Activated B cell treated with CpG ODN at 0.5 μM for 24 hours (primary cell): ENCODE data around the gene TRAPPC3. TPM values are rescaled to one million over a fixed set of nuclear protein-coding genes. Genes with fewer than 3 reads are reported as not detected.

Experiments used
- ATAC-seq: fragments of 200-7000 bp; cut with Tn5 transposase; one replicate; pipeline ENCODE4 v1.10.0; 2021; ENCODE audit warnings: low read depth, mild to moderate bottlenecking, moderate library complexity
- CTCF ChIA-PET: fragments of 350-600 bp; sonication (Branson Sonifier 250); formaldehyde crosslinking; loops from one replicate; lab custom pipeline; 2021; ENCODE audit warnings: antibody characterized with exemption; lab: Charles Lee
- POLR2A ChIA-PET: fragments of 350-600 bp; sonication (Branson Sonifier 250); formaldehyde crosslinking; loops from one replicate; lab custom pipeline; 2021; ENCODE audit warnings: antibody characterized with exemption; lab: Charles Lee
- DNase-seq: peaks from one replicate; pipeline ENCODE4 v3.0.0; 2022
- H3K27ac Mint-ChIP-seq: one replicate; pipeline ENCODE4 v1.8.0; 2020; ENCODE audit warnings: mixed read lengths
- H3K27me3 Mint-ChIP-seq: one replicate; pipeline ENCODE4 v1.8.0; 2021; ENCODE audit warnings: mixed read lengths
- H3K36me3 Mint-ChIP-seq: one replicate; pipeline ENCODE4 v1.8.0; 2021; ENCODE audit warnings: low read depth, mixed read lengths
- H3K4me1 Mint-ChIP-seq: one replicate; pipeline ENCODE4 v1.8.0; 2021; ENCODE audit warnings: mixed read lengths
- H3K4me3 Mint-ChIP-seq: one replicate; pipeline ENCODE4 v1.8.0; 2020; ENCODE audit warnings: mild to moderate bottlenecking, mixed read lengths
- H3K9me3 Mint-ChIP-seq: one replicate; pipeline ENCODE4 v1.8.0; 2020; ENCODE audit warnings: mixed read lengths
- CTCF ChIP-seq: fragments of 200-600 bp; IDR thresholded peaks from one replicate; pipeline ENCODE4 v1.8.0; 2022; ENCODE audit warnings: antibody characterized with exemption, mild to moderate bottlenecking
- intact Hi-C: fragments of 100-400 bp; cut with micrococcal nuclease; formaldehyde crosslinking; loops from one replicate; pipeline ENCODE4 v1.15.1; 2024
- total RNA-seq: library from RNA; stranded (reverse); gene quantifications from 2 replicates; pipeline ENCODE4 v1.2.3, GENCODE V29; 2022

Gene TRAPPC3
- total RNA-seq, 1 donor from 2014 or later: 48.5 TPM

GRCh38 chr1:36114371-36114770, 34.9 kb downstream of the TRAPPC3 start:
- H3K27ac Mint-ChIP-seq: no peak overlapping the region
- POLR2A ChIA-PET: no interaction called here

GRCh38 chr1:36112823-36113222, 36.5 kb downstream of the TRAPPC3 start:
- ChIA-PET CTCF (no interaction called here), POLR2A (no interaction called here)
- no peak overlapping the region for H3K4me3 Mint-ChIP-seq
- H3K27ac Mint-ChIP-seq: no peak overlapping the region
- no peaks in the 10 kb centered on the region for H3K27me3 Mint-ChIP-seq
- DNase-seq (no peak), ATAC-seq (no peak)
- H3K36me3 Mint-ChIP-seq: no peaks in the 10 kb centered on the region
- H3K9me3 Mint-ChIP-seq: no peaks in the 10 kb centered on the region
- no peak for TF ChIP-seq CTCF
- no peaks in the 10 kb centered on the region for H3K4me1 Mint-ChIP-seq
- intact Hi-C loops: no loop called here

More at GRCh38 chr1:36114371-36114770, 34.9 kb downstream of the TRAPPC3 start:
- no peak for TF ChIP-seq CTCF
- H3K4me1 Mint-ChIP-seq: no peaks in the 10 kb centered on the region
- DNase-seq (no peak), ATAC-seq (no peak)
- H3K4me3 Mint-ChIP-seq: no peak overlapping the region
- CTCF ChIA-PET: interaction anchor here (1.0 kb wide), 1 partner anchor 20 kb away, joined by 3 read pairs; no protein-coding TSS in a partner anchor
- no peaks in the 10 kb centered on the region for H3K36me3 Mint-ChIP-seq
- H3K27me3 Mint-ChIP-seq: no peaks in the 10 kb centered on the region
- H3K9me3 Mint-ChIP-seq: no peaks in the 10 kb centered on the region
- intact Hi-C loops: no loop called here

- H3K9me3 Mint-ChIP-seq: no peaks in the 10 kb centered on the region
- H3K36me3 Mint-ChIP-seq: no peaks in the 10 kb centered on the region
- intact Hi-C loops: no loop called here
- H3K27ac Mint-ChIP-seq: no peak overlapping the region
- CTCF ChIA-PET: no interaction called here
- POLR2A ChIA-PET: interaction anchor here (0.6 kb wide), 1 partner anchor 171 kb away, joined by 3 read pairs; no protein-coding TSS in a partner anchor
- no peak for ATAC-seq
- no peaks in the 10 kb centered on the region for H3K27me3 Mint-ChIP-seq
- H3K4me1 Mint-ChIP-seq: no peaks in the 10 kb centered on the region
- no peak for TF ChIP-seq CTCF
- no peak for DNase-seq
- H3K4me3 Mint-ChIP-seq: no peak overlapping the region
These were observed 38.1 kb downstream of the TRAPPC3 start for GRCh38 chr1:36111151-36111550.

- intact Hi-C loops: no loop called here
- CTCF ChIA-PET: no interaction called here
- no peaks in the 10 kb centered on the region for H3K27me3 Mint-ChIP-seq
- no peaks in the 10 kb centered on the region for H3K4me1 Mint-ChIP-seq
- DNase-seq: no peak
- no peak for TF ChIP-seq CTCF
- no peak overlapping the region for H3K4me3 Mint-ChIP-seq
- H3K36me3 Mint-ChIP-seq: no peaks in the 10 kb centered on the region
- no peak overlapping the region for H3K27ac Mint-ChIP-seq
- no peaks in the 10 kb centered on the region for H3K9me3 Mint-ChIP-seq
- ATAC-seq: no peak
- POLR2A ChIA-PET: interaction anchor here (0.6 kb wide), 1 partner anchor 501 kb away, joined by 3 read pairs; no protein-coding TSS in a partner anchor
These were observed 40.1 kb downstream of the TRAPPC3 start for GRCh38 chr1:36109041-36109679.

GRCh38 chr1:36108314-36108713, 41.0 kb downstream of the TRAPPC3 start:
- H3K27ac Mint-ChIP-seq: no peak overlapping the region
- intact Hi-C loops: no loop called here
- H3K4me3 Mint-ChIP-seq: no peak overlapping the region
- ChIA-PET POLR2A (no interaction called here), CTCF (no interaction called here)
- H3K27me3 Mint-ChIP-seq: no peaks in the 10 kb centered on the region
- H3K4me1 Mint-ChIP-seq: no peaks in the 10 kb centered on the region
- no peaks in the 10 kb centered on the region for H3K9me3 Mint-ChIP-seq
- H3K36me3 Mint-ChIP-seq: no peaks in the 10 kb centered on the region
- ATAC-seq (no peak), DNase-seq (no peak)
- no peak for TF ChIP-seq CTCF
